HG02852 (cell line): ENCODE data around the gene C9orf78.

Experiments
- ATAC-seq: cut with Tn5 transposase; IDR thresholded peaks from one replicate; pipeline ENCODE4 v1.9.1; 2021; ENCODE audit warnings: mild to moderate bottlenecking, moderate library complexity; ENCODE audit not compliant: unreplicated experiment

The C9orf78 gene

GRCh38 chr9:129868023-129868871 lies 33.2 kb upstream of the C9orf78 start:
- no peak for ATAC-seq

- ATAC-seq: no peak
Measured at GRCh38 chr9:129867136-129868022, 32.3 kb upstream of the C9orf78 start.

DNA sequence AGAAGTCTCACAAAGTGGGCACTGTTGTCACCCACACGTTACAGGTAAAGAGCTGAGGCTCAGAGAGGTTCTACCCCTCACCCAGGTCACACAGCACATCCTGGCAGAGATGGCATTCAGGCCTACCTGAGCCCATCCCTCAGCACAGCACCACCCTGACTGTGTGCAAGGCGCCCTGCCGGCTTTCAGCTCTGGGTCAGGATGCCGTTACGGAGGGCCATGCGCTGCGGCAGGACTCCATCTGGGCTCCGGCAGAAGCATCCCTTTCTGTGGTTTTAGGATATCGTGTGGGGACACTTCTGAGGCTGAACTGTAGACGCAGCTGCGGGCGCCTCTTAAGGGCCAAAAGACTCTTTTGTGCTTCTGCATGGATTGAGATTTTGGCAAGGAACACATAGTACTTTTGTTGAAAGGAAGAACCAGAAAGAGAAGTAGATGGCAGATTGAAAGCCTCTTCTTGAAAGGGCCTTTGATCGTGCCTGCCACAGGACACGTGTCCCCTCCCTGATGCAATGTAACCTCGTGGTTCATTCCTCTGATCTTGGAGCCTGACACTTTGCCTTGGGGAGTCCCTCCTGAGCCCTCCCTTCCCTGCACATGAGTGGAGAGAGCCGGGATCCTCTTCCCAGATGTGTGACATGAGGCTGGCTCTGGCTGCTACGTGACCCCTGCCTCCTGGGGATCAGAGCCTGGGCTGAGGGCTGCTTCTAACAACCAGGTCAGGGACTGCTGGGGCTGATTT lies 31.5 kb upstream of the C9orf78 start:
- no peak for ATAC-seq

- no peak for ATAC-seq
Measured at GRCh38 chr9:129865668-129866320, 30.7 kb upstream of the C9orf78 start.

GRCh38 chr9:129864991-129865647 lies 30.0 kb upstream of the C9orf78 start:
- no peak for ATAC-seq

DNA sequence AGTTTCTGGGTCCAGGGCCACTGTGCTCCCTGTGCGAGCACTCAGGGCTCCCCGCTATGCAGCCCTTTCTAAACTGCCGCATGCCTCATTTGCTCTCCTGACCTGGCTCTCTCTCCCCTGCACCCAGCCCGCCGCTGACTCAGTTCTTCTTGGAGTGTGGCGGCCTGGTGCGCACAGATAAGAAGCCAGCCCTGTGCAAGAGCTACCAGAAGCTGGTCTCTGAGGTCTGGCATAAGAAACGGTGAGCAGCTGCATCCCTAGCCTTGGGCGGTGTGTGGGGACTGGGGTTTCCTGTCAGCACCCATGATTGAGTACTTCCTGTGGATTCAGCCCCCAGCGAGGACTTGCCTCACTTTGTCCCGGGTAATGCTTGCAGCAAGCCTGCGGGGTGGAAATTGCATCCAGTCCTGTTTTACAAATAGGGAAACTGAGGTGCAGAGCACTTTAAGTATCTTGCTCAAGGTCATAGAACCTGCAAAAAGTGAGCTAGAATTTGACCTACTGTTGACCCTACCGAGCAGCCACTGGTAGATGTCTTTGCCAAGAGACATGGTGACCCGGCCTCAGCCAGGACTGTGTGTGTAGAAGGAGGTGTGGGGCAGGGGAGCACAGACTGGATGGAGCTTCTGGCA lies 28.1 kb upstream of the C9orf78 start:
- no peak for ATAC-seq

DNA sequence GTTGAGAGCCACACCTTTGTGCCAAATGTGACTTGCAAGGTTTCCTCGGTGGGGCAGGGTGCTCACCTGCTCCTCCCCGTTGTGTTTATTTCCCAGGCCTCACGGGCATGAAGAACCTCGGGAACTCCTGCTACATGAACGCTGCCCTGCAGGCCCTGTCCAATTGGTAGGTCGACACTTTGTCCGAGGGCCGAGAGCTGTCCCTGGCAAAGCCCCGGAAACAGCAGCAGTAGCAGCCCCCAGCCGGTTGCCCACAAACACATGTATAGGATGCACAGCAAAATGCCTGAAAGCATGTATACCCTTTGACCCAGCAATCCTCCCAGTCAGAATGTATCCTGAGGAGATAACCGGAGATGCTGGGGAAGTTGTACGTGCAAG lies 26.4 kb upstream of the C9orf78 start:
- ATAC-seq: no peak

DNA sequence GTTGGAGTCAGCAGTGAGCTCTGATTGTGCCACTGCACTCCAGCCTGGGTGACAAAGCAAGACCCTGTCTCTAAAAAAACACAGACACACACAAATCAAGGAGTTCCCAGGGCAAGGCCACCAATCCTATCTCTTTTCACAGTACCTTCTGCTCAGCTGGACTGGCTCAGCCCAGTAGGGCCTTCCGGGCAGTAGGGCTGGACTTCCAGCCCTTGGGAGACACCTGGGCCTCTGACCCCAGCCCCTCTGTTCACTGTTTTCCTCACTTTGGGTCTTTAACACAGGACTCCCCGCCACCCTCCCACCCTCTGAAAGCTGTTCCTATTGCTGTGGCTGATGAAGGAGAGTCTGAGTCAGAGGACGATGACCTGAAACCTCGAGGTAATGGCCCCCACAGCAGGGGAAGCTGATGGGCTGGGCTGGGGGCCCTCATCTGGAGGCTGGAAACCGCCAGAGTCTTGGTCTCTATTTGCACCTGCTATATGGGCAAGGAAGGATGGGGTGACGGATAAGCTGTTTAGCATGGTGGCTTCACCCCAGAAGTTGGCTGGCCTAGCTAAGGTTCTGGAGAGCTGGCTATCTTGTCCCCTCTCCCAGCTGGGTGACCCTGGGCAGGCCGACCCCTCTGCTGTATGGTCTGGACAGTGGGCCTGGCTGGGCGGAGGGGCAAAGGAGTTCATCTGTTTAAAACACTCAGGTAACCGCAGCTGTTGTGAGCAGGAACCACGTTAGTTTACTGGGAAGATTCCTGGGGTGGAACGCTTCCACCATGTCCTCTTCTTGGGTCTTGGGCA lies 25.8 kb upstream of the C9orf78 start:
- no peak for ATAC-seq

DNA sequence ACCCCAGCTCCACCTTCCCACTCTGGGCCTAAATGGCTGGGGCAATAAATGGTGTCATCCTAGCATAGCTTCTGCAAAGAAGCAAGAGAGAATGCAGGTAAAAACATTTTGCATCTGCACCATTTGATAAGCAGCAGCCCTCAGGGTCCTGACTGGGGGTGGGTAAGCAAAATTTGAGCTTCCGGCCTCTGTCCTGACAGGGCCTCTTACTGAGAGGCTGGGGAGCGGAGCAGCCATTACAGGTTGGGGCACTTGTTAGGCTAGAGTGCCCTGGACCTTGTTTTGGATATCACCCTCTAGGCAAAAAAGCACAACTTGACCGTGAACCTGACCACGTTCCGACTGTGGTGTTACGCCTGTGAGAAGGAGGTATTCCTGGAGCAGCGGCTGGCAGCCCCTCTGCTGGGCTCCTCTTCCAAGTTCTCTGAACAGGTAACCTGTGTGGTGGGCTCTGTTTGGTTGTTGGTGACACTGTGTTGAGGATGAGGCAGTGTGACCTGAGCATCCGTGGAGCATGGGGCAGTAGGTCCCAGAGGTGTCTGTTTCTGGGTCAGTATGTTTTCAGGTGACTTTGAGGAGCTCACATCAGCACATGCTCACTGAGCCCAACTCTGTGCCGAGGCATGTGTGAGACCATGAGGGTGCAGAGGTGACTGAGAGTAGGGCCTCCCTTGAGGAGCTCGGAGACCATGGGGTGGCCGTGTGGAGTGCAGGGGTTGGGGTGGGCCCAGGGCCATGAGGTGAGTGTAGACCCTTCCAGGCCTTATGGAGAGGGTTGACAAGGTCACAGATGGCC lies 23.3 kb upstream of the C9orf78 start:
- ATAC-seq: no peak

DNA sequence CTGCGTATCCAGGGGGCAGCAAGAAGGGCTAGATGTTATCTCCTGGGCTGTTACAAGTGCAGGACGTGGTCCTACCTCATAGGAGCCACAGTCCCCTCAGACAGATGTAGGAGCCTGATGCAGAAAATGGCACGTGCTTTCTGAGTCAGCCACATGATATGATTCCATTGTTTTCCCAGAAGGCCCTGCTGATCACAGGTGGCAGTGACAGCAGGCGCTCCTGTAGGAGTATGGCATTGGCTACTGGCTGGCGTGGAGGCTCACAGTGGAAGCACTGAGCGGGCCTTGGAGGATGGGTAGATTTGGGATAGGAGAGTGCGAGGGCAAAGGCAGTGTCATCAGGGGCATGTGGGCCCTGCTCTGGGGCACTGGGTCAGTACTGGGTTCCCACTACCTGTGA lies 22.1 kb upstream of the C9orf78 start:
- ATAC-seq: no peak

- no peak for ATAC-seq
Measured at GRCh38 chr9:129854588-129855110, 19.6 kb upstream of the C9orf78 start.

DNA sequence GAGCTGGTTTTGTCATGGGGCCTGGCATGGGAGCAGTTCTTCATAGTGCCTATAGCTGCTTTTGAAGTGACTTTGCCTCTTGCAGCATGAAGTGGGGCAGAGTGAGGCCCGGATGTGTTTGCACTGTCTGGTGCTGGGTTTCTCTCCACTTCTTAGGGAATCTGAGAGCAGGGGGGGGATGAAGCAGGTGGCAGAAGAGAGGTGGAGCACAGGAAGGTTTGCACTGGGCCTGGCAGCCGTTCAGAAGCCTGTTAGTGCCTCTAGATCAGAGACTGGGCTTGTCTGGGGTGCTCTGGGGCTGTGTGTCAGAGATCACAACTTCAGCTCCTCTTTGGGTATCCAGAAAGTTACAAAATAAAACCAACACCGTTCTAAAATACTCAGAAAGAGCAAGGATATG lies 18.5 kb upstream of the C9orf78 start:
- no peak for ATAC-seq

- no peak for ATAC-seq
Measured at GRCh38 chr9:129852579-129852978, 17.5 kb upstream of the C9orf78 start.

GRCh38 chr9:129851821-129852220 lies 16.7 kb upstream of the C9orf78 start:
- ATAC-seq: no peak

DNA sequence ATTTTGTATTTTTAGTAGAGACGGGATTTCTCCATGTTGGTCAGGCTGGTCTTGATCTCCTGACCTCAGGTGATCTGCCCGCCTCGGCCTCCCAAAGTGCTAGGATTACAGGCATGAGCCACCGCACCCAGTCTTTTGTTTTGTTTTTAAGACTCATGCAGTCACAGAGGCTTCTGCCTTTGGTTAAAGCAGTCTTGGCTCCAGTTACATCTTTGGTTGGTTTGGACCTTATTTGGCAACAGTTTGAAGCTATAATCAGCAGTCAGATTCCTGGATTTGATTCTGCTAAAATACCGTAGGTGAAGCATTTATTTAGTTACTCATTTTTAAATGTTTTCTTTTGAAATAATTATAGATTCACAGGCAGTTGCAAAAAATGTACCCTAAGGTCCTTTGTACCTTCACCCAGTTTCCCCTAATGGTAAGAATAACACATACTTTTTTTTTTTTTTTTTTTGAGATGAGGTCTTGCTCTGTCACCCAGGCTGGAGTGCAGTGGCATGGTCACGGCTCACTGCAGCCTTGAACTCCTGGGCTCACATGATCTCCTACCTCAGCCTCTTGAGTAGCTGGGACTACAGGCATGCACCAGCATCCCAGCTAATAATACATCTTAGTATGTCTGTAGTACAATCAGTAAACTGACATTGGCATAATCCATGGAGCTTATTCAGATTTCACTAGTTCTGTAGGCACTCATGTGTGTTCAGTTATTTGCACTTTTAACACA lies 15.9 kb upstream of the C9orf78 start:
- no peak for ATAC-seq

DNA sequence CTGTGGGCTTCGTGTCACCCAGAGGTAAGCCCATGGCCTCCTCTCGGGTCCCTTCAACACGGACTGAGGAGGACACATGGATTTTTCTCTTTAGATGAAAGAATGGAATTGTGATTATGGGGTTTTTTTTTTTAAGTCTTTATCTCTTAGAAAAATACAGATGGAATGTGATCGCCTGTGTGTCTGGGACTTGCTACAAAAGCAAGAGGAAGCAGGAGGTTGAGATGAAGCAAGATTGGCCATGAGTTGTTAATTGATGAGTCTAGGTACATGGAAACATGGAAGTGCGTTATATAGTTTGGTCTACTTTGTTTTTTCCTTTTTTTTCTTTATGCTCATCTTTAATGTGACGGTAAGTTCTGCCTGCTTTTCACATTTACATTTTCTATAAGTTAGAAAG lies 14.8 kb upstream of the C9orf78 start:
- no peak for ATAC-seq

- no peak for ATAC-seq
Measured at GRCh38 chr9:129848712-129849441, 13.8 kb upstream of the C9orf78 start.
